Fibroblast of gingiva (primary cell): Measurements from ENCODE around the gene APBA3.

ENCODE experiments used
- DNase-seq: peaks from one replicate; pipeline ENCODE4 v3.0.0-alpha.2; 2011; ENCODE audit warnings: low read depth

APBA3 gene

GRCh38 chr19:3785938-3786824 is 24.7 kb upstream of the APBA3 start, which contains the start of gene MATK:
TSS of gene MATK (minus strand) at chr19:3786381. CDS start at chr19:3785135, 1,246 bp downstream.
- DNase-seq = no peak

GRCh38 chr19:3785451-3785937 is 24.0 kb upstream of the APBA3 start:
- DNase-seq = no peak

- no peak for DNase-seq
These were observed 23.3 kb upstream of the APBA3 start for GRCh38 chr19:3784607-3785450.

- no peak for DNase-seq
These were observed 22.4 kb upstream of the APBA3 start for GRCh38 chr19:3783660-3784584.

- no peak for DNase-seq
These were observed 21.4 kb upstream of the APBA3 start for GRCh38 chr19:3782903-3783302.

- DNase-seq = no peak
These were observed 20.8 kb upstream of the APBA3 start for GRCh38 chr19:3782330-3782729.

GRCh38 chr19:3781603-3782002 is 20.1 kb upstream of the APBA3 start:
- no peak for DNase-seq

- no peak for DNase-seq
These were observed 19.4 kb upstream of the APBA3 start for GRCh38 chr19:3780786-3781304.

GRCh38 chr19:3778899-3779723 is 17.6 kb upstream of the APBA3 start:
- no peak for DNase-seq

- DNase-seq = no peak
These were observed 16.8 kb upstream of the APBA3 start for GRCh38 chr19:3778104-3778867.

GRCh38 chr19:3776479-3777040 is 15.1 kb upstream of the APBA3 start:
- no peak for DNase-seq

GRCh38 chr19:3775831-3776230 is 14.3 kb upstream of the APBA3 start:
- no peak for DNase-seq

GRCh38 chr19:3775374-3775711 is 13.9 kb upstream of the APBA3 start:
- no peak for DNase-seq

- DNase-seq = no peak
These were observed 13.3 kb upstream of the APBA3 start for GRCh38 chr19:3774621-3775373.

- DNase-seq = no peak
These were observed 12.5 kb upstream of the APBA3 start for GRCh38 chr19:3773814-3774515.

GRCh38 chr19:3771906-3772455 is 10.5 kb upstream of the APBA3 start, which contains the start of gene RAX2:
TSS of gene RAX2 (minus strand) at chr19:3772228. CDS start at chr19:3771742, 486 bp downstream.
- DNase-seq = no peak

GRCh38 chr19:3771000-3771905 is 9.8 kb upstream of the APBA3 start:
- no peak for DNase-seq
